NCI-H345 (cell line): Measurements from ENCODE around the gene CNTRL.
"Not testable (repeated sequence)": the region's sequence is repeated elsewhere in the genome, so short reads cannot be mapped to it uniquely, and the experiment has no call there.

Experiments used
- DNase-seq: peaks from one replicate; lab custom pipeline; 2025; lab: John Stamatoyannopoulos, UW

Gene CNTRL, protein sequence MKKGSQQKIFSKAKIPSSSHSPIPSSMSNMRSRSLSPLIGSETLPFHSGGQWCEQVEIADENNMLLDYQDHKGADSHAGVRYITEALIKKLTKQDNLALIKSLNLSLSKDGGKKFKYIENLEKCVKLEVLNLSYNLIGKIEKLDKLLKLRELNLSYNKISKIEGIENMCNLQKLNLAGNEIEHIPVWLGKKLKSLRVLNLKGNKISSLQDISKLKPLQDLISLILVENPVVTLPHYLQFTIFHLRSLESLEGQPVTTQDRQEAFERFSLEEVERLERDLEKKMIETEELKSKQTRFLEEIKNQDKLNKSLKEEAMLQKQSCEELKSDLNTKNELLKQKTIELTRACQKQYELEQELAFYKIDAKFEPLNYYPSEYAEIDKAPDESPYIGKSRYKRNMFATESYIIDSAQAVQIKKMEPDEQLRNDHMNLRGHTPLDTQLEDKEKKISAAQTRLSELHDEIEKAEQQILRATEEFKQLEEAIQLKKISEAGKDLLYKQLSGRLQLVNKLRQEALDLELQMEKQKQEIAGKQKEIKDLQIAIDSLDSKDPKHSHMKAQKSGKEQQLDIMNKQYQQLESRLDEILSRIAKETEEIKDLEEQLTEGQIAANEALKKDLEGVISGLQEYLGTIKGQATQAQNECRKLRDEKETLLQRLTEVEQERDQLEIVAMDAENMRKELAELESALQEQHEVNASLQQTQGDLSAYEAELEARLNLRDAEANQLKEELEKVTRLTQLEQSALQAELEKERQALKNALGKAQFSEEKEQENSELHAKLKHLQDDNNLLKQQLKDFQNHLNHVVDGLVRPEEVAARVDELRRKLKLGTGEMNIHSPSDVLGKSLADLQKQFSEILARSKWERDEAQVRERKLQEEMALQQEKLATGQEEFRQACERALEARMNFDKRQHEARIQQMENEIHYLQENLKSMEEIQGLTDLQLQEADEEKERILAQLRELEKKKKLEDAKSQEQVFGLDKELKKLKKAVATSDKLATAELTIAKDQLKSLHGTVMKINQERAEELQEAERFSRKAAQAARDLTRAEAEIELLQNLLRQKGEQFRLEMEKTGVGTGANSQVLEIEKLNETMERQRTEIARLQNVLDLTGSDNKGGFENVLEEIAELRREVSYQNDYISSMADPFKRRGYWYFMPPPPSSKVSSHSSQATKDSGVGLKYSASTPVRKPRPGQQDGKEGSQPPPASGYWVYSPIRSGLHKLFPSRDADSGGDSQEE (N-terminal part only)

DNA sequence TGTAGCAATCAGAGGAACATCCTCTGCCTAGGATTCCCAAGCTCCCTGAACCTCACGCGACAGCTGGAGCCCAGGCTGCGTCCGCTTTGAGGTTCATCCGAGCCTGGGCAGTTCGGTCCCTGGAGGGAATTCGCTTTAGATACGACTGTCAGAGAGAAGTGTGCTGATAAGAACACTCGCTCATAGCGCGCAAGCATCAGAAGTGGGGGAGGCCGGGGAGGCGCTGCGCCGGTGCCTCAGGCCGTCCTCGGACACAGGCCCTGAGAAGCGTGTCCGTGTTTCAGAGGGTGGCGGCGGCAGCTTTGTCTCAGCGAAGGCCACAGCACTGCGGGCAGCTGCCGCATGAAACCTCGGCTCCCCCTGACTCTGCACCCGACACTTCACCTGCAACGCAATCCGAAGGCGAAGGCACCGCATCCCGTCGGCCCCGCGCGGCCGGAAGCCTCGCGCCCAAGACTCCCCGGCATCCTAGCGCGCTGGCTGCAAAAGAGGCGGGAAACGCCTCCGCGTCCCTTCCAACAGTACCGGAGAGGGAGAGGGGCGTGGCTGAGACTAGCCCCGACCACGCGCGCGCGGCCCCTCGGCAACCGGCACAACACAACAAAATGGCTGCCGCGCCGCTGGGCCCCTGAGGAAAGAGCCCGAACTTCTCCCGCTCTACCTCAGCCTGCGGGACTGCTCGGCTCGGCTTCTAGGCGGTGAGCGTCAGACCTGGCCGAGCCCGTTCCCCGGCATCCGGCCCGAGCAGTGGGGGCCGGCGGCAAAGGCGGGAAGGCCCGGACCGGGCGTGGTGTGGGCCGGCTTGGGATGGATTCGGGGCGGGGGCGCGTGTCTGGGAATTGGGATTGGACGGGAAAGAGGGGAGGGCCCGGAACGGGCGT lies at the start of gene CNTRL:
Gene CNTRL (plus strand): TSS at position 586 of the 881 bp plus-strand sequence. CDS start 13,372 bp downstream, outside the sequence.
- peak; percentile 94 for DNase-seq

DNA sequence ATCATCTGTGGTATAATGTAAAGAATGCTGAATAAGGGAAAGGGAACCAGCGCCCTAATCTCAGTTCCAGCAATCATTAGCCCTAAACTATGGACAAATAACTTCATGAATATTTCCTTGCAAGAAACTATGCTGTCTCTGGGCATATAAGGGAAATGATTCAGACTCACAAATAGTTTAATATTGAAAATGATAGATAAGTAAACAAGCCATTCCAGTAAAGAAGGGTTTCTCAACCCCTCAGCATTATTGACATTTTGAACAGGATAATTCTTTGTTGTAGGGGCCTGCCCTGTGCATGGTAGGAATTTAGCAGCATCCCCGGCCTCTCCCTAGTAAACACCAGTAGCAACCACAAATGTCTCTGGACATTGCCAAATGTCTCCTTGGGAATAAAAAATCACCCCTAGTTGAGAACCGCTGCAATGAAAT lies 48.5 kb upstream of the CNTRL start:
- DNase-seq = no peak

DNA sequence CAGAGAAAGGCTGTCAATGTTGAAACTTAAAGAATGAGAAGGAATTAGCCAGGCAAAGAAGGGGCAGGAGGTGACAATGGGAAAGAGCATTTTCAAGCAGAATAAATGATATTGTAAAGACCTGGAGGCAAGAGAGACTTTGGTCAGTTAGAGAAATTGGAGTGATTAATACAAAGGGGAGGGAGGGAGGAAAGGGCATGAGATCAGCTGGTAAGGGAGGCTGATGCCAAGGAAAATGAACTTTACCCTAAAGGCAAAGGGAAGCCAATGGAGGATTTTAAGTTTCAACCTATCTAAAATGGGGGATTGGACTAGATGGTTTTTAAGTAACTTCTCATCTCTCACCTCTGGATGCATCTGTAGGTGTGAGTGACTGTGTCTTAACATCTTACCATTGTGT lies 48.0 kb upstream of the CNTRL start:
- DNase-seq = no peak

DNA sequence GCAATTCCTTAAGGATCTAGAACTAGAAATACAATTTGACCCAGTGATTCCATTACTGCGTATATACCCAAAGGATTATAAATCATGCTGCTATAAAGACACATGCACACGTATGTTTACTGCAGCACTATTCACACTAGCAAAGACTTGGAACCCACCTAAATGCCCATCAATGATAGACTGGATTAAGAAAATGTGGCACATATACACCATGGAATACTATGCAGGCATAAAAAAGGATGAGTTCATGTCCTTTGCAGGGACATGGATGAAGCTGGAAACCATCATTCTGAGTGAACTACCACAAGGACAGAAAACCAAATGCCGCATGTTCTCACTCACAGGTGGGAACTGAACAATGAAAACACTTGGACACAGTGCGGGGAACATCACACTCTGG lies 46.5 kb upstream of the CNTRL start:
- DNase-seq = not testable (repeated sequence)

DNA sequence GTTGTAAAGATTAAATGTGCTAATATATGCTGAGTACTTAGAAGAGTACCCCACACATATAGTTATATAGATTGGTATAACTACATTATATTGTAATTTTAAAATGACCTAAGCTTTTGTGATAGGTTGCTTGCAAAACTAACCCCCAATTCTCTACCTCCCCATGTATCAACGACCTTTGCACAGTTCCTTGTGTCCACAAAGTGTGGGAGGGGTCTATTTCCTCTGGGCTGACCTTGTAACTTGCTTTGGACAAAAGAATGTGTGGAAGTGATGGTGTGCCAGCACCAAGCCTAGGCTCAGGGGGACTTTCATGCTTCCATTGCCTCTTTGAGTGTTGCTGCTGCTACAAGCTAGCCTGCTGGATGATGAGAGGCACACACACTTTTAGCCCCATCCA lies 45.3 kb upstream of the CNTRL start:
- DNase-seq = no peak

DNA sequence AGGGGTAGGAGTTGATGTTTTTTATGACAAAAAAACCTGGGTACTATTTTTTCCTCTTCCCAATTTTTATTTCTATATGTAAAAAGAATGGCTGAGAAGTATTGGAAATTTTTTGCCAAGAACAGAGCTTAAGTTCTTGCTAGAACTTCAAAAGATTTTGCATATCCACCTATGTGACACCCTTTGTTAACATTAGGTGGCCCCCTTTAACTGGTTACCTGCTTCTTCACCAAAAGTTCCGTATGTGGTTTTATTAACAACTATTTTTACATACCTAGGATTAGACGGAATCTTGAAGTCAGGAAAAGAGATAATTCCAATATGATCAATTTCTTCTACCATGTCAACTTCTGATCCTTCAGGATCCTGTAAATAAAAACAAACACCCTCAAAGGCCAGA lies 40.2 kb upstream of the CNTRL start:
- DNase-seq = no peak

DNA sequence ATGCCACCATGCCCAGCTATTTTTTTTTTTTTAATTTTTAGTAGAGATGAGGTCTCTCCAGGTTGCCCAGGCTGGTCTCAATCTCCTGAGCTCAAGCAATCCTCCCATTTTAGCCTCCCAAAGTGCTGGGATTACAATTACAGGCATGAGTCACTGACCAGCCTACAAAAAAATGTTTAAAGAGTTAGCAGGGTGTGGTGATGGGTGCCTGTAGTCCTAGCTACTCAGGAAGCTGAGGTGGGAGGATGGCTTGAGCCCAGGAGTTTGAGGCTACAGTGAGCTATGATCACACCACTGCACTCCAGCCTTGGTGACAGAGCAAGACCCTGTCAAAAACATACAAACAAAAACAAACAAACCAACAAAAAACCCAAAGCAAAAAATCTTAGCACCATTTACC lies 39.0 kb upstream of the CNTRL start:
- not testable (repeated sequence) for DNase-seq

DNA sequence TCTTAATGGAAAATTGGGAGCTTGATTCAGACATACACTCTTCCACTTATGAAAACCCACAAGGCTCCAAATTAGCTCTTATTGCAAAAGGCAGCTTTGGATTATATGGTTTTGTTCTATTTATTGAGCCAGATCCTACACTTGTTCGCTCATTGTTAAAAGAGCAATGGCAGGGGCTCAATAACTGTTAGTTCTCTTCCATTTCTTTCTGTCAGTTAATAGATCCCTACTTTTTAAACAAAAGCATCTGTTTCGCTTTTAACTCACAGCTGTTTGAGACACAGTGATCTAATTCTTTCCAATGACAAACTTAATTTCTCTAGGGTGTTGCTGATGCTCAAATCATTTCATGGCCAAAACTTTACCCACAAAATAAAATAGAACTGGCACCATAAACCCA lies 36.4 kb upstream of the CNTRL start:
- DNase-seq = no peak

DNA sequence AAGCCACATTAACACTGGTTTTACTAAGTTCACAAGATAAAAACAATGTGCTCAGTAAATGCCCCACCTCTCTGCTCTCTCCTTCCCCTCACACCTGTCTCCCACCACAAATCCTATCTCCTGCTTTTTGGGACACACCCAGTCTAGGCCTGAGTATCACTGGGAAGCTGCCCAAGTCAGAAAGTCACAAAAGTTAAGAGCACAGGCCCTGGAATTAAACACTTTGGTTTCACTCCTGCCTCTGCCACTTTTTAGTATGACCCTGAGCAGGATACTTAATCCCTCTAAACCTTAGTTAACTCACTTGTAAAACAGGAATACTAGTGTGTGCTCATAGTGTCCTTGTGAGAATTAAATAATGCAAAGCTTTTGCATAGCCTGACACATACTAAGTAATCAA lies 36.0 kb upstream of the CNTRL start:
- DNase-seq = no peak

DNA sequence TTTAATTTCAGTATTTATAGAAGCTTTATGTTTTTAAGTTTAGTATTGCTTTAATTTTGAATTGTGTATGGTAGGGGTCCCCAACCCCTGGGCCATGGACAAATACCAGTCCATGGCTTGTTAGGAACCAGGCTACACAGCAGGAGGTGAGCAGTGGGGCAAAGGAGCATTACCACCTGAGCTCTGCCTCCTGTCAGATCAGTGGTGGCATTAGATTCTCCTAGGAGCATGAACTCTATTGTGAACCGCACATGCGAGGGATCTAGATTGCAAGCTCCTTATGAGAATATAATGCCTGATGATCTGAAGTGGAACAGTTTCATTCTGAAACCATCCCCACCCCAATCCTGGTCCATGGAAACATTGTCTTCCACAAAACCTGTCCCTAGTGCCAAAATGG lies 26.6 kb upstream of the CNTRL start:
- no peak for DNase-seq

DNA sequence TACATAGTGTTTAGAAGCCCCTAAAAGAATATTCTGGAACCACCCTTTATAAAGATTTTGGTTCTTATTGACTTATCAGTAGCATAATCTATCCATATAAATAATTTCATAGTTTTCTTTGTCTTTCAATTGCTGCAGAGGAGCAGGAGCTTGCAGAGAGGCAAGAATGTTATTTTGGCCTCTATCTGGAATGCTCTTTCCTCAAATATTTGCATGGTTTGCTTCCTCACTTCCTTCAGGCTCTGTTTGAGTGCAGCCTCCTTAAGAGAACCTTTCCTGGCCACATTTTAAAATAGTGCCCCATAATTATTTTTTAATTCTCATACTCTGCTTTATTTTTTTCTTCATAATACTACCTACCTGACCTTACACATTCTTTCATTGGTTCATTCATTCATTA lies 26.1 kb upstream of the CNTRL start:
- DNase-seq = no peak

DNA sequence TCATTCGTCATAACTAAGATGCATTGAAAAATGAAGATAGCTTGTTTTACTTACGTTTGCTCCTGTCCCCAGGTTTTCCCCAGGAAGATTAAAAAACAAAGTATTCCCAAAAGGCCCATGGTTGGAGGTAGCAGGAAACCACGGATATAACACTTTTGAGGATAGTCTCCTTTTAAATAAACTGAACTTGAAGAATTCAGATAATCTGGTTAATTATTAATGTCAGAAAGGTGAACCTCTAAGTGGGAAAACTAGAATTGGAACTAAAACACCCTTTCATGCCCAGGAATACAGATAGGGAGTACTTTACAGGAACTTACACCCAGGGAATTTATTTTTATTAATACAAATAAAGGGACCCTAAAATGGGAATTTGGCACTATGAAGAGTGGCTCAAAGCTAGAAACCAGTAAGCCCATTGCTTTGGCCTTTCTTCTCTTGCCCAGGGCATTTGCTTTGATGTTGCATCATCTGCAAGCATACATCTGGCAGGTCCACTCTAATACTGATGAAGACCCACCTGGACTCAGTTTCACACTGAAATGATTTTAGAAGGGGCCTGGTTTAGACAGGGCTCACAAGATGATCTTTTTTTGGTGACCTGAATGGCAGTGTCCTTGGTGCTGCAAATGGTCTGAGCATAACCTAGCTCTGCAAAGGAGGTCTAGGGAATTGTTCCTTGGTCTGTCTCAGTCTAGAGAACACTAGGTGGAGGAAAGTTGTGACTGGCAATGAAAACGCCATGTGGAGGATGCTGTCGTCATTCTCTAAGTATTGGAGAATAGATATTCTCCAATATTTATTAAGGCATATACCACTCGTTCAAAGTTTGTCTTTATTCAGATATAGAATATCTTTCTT lies 24.4 kb upstream of the CNTRL start, which contains the start of gene C5:
Gene C5 (minus strand): TSS at position 148 of the 861 bp plus-strand sequence. CDS start 29 bp downstream, at position 119.
- DNase-seq = no peak

DNA sequence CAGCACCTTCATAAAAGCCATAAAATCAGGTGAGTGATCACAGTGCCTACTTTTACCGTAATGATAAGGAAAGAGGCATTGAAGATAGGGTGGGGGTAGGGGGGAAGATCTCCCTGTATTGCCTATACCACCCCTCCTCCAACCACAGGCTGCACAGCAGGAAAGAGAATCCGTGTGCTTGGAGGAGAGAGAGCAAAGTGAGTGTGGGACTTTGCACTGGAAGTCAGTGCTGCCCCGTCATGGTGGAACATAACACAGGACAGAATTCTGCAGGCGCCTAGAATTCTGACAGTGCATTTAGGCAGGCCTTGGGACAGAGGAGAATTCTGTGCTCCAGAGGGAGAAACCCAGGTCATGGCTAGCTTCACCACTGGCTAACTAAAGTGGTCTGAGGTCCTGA lies 21.2 kb upstream of the CNTRL start:
- DNase-seq = no peak

DNA sequence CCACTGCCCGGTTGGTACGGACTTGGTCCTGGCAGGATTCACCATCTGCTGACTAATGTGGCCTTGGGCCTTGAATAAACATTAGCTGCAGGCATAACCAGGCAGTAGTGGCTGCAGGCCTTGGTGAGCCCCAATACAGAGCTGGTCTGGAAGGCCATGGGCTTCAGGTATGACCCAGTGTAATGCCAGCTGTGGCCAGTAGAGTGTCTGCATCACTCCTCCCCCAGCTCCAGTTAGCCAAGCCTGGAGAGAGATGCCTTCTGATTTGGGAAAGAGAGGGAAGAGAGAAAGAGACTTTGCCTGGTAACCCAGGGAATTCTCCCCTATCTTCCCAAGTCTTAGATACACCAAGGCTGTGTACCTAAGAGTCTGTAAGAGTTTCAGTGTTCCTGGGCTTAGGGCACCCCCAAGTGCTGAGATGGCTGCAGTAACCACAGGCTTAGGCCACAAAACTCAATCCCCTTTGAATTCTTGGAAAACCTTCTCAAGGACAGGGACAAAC lies 19.1 kb upstream of the CNTRL start:
- DNase-seq = no peak

DNA sequence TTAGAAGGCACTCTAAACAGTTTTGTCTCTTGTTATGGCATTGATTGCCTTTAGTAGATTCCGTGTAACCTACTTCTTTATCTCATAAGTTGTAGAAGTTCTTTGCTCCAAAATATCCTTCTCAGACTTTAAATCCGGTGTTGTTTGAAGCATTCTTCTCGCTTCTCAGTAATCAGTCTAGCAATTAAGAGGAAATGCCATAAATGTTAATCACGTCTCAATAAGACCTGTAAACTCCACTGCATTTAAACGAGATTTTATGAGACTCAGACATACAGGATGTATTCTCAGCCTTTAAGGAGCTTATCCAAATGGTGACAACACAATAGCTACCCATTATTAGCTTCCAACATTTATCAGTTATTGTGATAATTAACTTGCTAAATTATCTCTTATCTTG lies 16.9 kb upstream of the CNTRL start:
- DNase-seq = no peak

DNA sequence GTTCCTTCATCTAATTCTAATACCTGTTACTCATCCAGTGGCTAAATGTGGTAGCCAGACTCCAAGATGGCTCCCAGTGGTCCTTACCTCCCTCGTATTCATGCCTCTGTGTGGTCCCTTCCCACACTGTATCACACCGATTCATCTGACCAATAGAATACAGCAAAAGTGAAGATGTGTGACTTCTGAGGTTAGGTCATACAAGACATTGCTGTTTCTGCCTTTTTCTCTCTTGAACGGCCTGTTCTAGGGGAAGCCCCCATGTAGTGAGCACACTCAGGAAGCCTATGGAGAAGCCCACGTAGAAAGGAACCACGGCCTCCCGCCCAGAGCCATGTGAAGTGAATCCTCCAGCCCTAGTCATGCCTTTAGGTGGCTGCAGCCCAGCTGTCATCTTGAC lies 15.2 kb upstream of the CNTRL start:
- no peak for DNase-seq

DNA sequence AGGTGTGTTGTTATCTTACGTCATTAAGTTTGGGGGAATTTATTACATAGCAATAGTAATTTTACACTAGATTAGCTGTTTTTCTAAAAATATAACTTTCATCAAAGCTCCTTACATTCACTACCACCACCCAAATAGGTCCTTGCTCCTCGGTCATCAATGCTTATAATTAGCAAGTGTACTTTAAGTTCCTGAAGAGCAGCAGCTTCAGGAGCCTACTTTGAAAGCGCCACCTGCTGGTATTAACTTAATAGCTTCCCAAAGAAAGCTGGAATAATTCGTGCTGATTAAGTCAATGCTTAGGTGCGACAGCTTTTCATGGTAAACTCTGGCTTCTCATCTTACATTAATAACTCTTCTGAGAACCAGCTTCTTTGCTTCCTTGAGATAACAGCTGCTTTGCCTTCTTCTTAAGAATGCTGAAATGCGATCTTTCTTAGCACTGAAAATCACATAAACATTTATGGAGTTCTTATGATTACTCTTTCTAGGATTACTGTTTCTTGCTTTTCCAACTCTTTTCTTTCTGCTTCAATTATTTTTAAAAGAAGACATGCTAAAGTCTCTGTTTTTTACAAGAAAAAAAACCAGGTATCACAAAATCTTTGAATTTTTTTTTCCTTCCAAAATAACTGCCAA lies 14.6 kb upstream of the CNTRL start:
- peak; percentile 45 for DNase-seq

DNA sequence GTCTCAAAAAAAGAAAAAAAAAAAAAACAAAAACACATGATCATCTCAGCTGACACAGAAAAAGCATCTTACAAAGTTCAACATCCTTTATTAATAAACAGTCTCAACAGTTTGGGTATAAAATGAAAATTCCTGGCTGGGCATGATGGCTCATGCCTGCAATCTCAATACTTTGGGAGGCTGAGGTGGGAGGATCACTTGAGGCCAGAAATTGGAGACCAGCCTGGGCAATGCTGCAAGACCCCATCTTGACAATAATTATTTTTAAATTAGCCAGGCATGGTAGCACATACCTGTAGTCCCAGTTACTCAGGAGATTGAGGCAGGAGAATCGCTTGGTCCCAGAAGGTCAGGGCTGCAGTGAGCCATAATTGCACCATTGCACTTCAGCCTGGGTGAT lies 7.9 kb upstream of the CNTRL start:
- no peak for DNase-seq

DNA sequence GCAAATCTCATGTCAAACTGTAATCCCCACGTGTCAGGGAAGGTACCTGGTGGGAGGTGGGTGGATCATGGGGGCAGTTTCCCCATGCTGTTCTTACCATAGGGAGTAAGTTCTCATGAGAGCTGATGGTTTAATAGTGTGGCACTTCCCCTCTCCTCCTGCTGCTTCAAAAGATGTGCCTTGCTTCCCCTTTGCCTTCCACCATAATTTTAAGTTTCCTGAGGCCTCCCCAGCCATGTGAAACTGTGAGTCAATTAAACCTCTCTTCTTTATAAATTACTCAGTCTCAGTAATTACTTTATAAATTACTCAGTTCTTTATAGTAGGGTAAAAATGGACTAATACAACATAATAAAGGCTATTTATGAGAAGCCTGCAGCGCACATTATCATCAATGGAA lies 7.1 kb upstream of the CNTRL start:
- no peak for DNase-seq

DNA sequence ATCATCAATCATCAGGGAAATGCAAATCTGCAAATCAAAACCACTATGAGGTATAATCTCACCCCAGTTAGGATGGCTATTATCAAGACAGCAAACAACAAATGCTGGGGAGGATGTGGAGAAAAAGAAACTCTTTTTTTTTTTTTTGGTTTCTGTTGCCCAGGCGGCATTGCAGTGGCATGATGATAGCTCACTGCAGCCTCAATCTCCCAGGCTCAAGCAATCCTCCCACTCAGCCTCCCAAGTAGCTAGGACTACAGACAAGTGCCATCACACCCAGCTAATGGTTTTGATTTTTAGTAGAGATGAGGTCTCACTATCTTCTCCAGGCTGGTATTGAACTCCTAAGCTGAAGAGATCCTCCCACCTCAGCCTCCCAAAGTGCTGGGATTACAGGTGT lies 5.4 kb upstream of the CNTRL start:
- DNase-seq = no peak
